ENCODE data around the gene PYDC1. TPM values are rescaled to one million over a fixed set of nuclear protein-coding genes. Genes with fewer than 3 reads are reported as not detected.
A peak's percentile ranks its signal among the peaks of the same experiment; 100 is the strongest.

PYDC1 gene
- total RNA-seq, 1 experiment from 2014 or later: not detected

GRCh38 chr16:31184888-31185287, 32.0 kb downstream of the PYDC1 start:
- no peaks in the 10 kb centered on the region for H3K27me3 Mint-ChIP-seq (ENCODE audit: insufficient read depth, unreplicated experiment)

DNA sequence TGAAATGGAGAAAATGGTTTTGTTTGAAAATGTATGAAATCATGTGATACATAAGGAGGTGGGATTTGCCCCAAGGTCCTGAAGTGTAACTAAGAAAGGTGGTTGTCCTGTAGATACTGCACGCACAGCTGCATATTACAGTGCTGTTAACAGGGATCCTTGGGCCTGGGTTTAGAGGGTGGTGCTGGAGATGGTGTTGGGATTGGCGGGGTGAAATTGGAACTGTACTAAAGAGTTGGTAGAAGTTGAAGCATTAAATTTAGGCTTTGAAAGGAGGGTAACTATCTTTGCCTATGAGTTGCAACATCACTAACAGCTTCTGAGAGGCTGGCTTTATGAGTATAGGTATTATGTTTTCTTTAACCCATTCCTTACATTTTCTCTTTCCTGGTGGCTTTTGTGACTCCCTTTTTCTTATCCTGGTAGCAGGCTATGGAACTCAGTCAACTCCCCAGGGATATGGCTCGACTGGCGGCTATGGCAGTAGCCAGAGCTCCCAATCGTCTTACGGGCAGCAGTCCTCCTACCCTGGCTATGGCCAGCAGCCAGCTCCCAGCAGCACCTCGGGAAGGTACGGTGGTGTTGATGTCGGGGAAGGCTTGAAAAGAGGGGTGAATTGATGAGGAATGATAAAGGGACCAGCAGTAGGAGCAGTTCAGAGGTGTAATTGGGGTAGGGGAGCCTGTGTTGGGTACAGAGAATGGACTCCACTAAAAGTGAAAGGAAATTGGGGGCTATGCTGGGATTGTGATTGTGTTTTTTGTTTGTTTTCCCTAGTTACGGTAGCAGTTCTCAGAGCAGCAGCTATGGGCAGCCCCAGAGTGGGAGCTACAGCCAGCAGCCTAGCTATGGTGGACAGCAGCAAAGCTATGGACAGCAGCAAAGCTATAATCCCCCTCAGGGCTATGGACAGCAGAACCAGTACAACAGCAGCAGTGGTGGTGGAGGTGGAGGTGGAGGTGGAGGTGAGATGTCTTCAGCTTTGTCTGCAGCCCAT, 33.2 kb downstream of the PYDC1 start:
- H3K27me3 ChIP-seq (replicated peaks; ENCODE audit: control insufficient read depth, insufficient read depth, low read length): no peaks in the 10 kb centered on the region
- Mint-ChIP-seq H3K27me3 (ENCODE audit: insufficient read depth, unreplicated experiment) (no peaks in the 10 kb centered on the region), H3K27ac (ENCODE audit: unreplicated experiment) (peak overlapping the region; percentile 69), H3K4me1 (ENCODE audit: low read depth, unreplicated experiment) (peaks cover 13% of the 10 kb centered on the region), H3K9me3 (ENCODE audit: unreplicated experiment) (no peaks in the 10 kb centered on the region), H3K4me3 (ENCODE audit: unreplicated experiment) (peak overlapping the region; percentile 20), H3K36me3 (ENCODE audit: insufficient read depth, unreplicated experiment) (peaks cover 97% of the 10 kb centered on the region)
- ChIA-PET CTCF (interaction anchor here (1.2 kb wide), 1 partner anchor 42 kb away, joined by 7 read pairs; no protein-coding TSS in a partner anchor), POLR2A (no interaction called here)
- H3K4me1 ChIP-seq: no peaks in the 10 kb centered on the region
- peaks cover 5% of the 10 kb centered on the region for H3K36me3 ChIP-seq (ENCODE audit: control insufficient read depth, insufficient read depth, low read length)
- DNase-seq: no peak
- intact Hi-C loops (cut with micrococcal nuclease; ENCODE audit: unreplicated experiment): no loop called here
- H3K9me3 ChIP-seq: no peaks in the 10 kb centered on the region
- BruUV-seq (replicated peaks): no TSS peak
- H3K4me3 ChIP-seq (ENCODE audit: low read depth, low read length): no peak overlapping the region
- TF ChIP-seq, protein P1, sequence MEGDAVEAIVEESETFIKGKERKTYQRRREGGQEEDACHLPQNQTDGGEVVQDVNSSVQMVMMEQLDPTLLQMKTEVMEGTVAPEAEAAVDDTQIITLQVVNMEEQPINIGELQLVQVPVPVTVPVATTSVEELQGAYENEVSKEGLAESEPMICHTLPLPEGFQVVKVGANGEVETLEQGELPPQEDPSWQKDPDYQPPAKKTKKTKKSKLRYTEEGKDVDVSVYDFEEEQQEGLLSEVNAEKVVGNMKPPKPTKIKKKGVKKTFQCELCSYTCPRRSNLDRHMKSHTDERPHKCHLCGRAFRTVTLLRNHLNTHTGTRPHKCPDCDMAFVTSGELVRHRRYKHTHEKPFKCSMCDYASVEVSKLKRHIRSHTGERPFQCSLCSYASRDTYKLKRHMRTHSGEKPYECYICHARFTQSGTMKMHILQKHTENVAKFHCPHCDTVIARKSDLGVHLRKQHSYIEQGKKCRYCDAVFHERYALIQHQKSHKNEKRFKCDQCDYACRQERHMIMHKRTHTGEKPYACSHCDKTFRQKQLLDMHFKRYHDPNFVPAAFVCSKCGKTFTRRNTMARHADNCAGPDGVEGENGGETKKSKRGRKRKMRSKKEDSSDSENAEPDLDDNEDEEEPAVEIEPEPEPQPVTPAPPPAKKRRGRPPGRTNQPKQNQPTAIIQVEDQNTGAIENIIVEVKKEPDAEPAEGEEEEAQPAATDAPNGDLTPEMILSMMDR (IDR thresholded peaks at IDR 0.05; ENCODE audit: insufficient read depth in 1 of 2, low read depth in 1 of 2, low read length in 1 of 2, severe bottlenecking in 1 of 2, unreplicated experiment in 1 of 2): no peak

More at GRCh38 chr16:31184888-31185287, 32.0 kb downstream of the PYDC1 start:
- Histone ChIP-seq H3K9me3 (no peaks in the 10 kb centered on the region), H3K36me3 (ENCODE audit: control insufficient read depth, insufficient read depth, low read length) (peaks cover 7% of the 10 kb centered on the region), H3K27me3 (replicated peaks; ENCODE audit: control insufficient read depth, insufficient read depth, low read length) (no peaks in the 10 kb centered on the region), H3K4me1 (no peaks in the 10 kb centered on the region), H3K4me3 (ENCODE audit: low read depth, low read length) (no peak overlapping the region)
- TF ChIP-seq, protein P1 (IDR thresholded peaks at IDR 0.05; ENCODE audit: insufficient read depth in 1 of 2, low read depth in 1 of 2, low read length in 1 of 2, severe bottlenecking in 1 of 2, unreplicated experiment in 1 of 2): no peak
- ChIA-PET CTCF (interaction anchor here (1.2 kb wide), 1 partner anchor 43 kb away, joined by 7 read pairs; no protein-coding TSS in a partner anchor), POLR2A (no interaction called here)
- H3K9me3 Mint-ChIP-seq (ENCODE audit: unreplicated experiment): no peaks in the 10 kb centered on the region
- intact Hi-C loops (cut with micrococcal nuclease; ENCODE audit: unreplicated experiment): no loop called here
- DNase-seq: no peak
- peaks cover 16% of the 10 kb centered on the region for H3K4me1 Mint-ChIP-seq (ENCODE audit: low read depth, unreplicated experiment)
- H3K27ac Mint-ChIP-seq (ENCODE audit: unreplicated experiment): no peak overlapping the region
- BruUV-seq (replicated peaks): no TSS peak
- peaks cover 100% of the 10 kb centered on the region for H3K36me3 Mint-ChIP-seq (ENCODE audit: insufficient read depth, unreplicated experiment)
- no peak overlapping the region for H3K4me3 Mint-ChIP-seq (ENCODE audit: unreplicated experiment)

DNA sequence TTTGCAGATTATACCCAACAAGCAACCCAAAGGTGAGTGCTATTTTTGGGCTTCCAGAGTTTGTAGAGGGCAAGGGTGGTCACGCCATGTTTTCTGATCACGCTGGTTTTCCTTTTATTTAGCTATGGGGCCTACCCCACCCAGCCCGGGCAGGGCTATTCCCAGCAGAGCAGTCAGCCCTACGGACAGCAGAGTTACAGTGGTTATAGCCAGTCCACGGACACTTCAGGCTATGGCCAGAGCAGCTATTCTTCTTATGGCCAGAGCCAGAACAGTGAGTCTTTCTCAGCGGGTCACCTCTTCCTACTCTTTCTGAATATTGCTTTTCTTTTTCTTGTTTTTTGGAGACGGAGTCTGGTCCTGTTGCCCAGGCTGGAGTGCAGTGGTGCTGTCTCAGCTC, 34.5 kb downstream of the PYDC1 start:
- peaks cover 83% of the 10 kb centered on the region for H3K36me3 Mint-ChIP-seq (ENCODE audit: insufficient read depth, unreplicated experiment)
- BruUV-seq (replicated peaks): no TSS peak

More for the DNA sequence above, 34.5 kb downstream of the PYDC1 start:
- ChIA-PET CTCF (no interaction called here), POLR2A (no interaction called here)
- Histone ChIP-seq H3K4me1 (no peaks in the 10 kb centered on the region), H3K9me3 (no peaks in the 10 kb centered on the region), H3K4me3 (ENCODE audit: low read depth, low read length) (no peak overlapping the region), H3K36me3 (ENCODE audit: control insufficient read depth, insufficient read depth, low read length) (peaks cover 2% of the 10 kb centered on the region), H3K27me3 (replicated peaks; ENCODE audit: control insufficient read depth, insufficient read depth, low read length) (no peaks in the 10 kb centered on the region)
- intact Hi-C loops (cut with micrococcal nuclease; ENCODE audit: unreplicated experiment): no loop called here
- DNase-seq: no peak
- TF ChIP-seq, protein P1 (IDR thresholded peaks at IDR 0.05; ENCODE audit: insufficient read depth in 1 of 2, low read depth in 1 of 2, low read length in 1 of 2, severe bottlenecking in 1 of 2, unreplicated experiment in 1 of 2): no peak
- Mint-ChIP-seq H3K27me3 (ENCODE audit: insufficient read depth, unreplicated experiment) (no peaks in the 10 kb centered on the region), H3K4me1 (ENCODE audit: low read depth, unreplicated experiment) (peaks cover 13% of the 10 kb centered on the region), H3K27ac (ENCODE audit: unreplicated experiment) (no peak overlapping the region), H3K9me3 (ENCODE audit: unreplicated experiment) (no peaks in the 10 kb centered on the region), H3K4me3 (ENCODE audit: unreplicated experiment) (peak overlapping the region; percentile 97)

Data from Caco-2 (cell line).